BLaER1 treated with 17β-estradiol and CSF1 and Interleukin-3, amounts not matched to agents 10 nM and 100 nM (cell line): ENCODE results near the gene NUDT7.

Experiments used
- H3K27ac ChIP-seq, 11 experiments: shearing (Covaris generic); formaldehyde crosslinking; 2 replicates each; pipeline ENCODE4 v1.8.1; 2022
- H3K27me3 ChIP-seq, 11 experiments: shearing (Covaris generic); formaldehyde crosslinking; 2 replicates each; pipeline ENCODE4 v1.8.1; 2022
- H3K36me3 ChIP-seq, 11 experiments: shearing (Covaris generic); formaldehyde crosslinking; 2 replicates each; pipeline ENCODE4 v1.8.1; 2022
- H3K4me1 ChIP-seq, 10 experiments: shearing (Covaris generic); formaldehyde crosslinking; 2 replicates each; pipeline ENCODE4 v1.8.1; 2022
- H3K4me2 ChIP-seq, 11 experiments: shearing (Covaris generic); formaldehyde crosslinking; 2 replicates each; pipeline ENCODE4 v1.8.1; 2022
- H3K4me3 ChIP-seq, 10 experiments: shearing (Covaris generic); formaldehyde crosslinking; 2 replicates each; pipeline ENCODE4 v1.8.1; 2022
- H3K9ac ChIP-seq, 11 experiments: shearing (Covaris generic); formaldehyde crosslinking; 2 replicates each; pipeline ENCODE4 v1.8.1; 2022
- H3K9me3 ChIP-seq, 11 experiments: shearing (Covaris generic); formaldehyde crosslinking; replicated peaks in 1 of 11; 2 replicates each; pipeline ENCODE4 v1.8.1; 2022
- H4K20me1 ChIP-seq, 11 experiments: shearing (Covaris generic); formaldehyde crosslinking; 2 replicates each; pipeline ENCODE4 v1.8.1; 2022
- Cebpa-rat ChIP-seq, 11 experiments: shearing (Covaris generic); IDR thresholded peaks; 2 replicates each; pipeline ENCODE4 v1.8.1; 2022

NUDT7 gene

GRCh38 chr16:77789085-77790008 lies 67.0 kb downstream of the NUDT7 start:
- Histone ChIP-seq H3K27ac (no peak overlapping the region), H3K9ac (peak overlapping the region in 6 of 11 experiments; percentile 11 to 63 (median 42); a peak in 7 of 22 replicates), H3K4me1 (peaks cover 12 to 21% (median 19%) of the 10 kb centered on the region in 10 experiments), H3K9me3 (peaks cover 0 to 4% (median 0%) of the 10 kb centered on the region in 11 experiments; a peak in 6 of 22 replicates), H3K27me3 (peaks cover 44 to 61% (median 55%) of the 10 kb centered on the region in 11 experiments), H3K36me3 (no peaks in the 10 kb centered on the region), H4K20me1 (peaks cover 0 to 19% (median 11%) of the 10 kb centered on the region in 11 experiments; a peak in 7 of 22 replicates), H3K4me3 (peak overlapping the region; percentile 53 to 77 (median 65)), H3K4me2 (peak overlapping the region; percentile 89 to 100 (median 96))
- TF ChIP-seq Cebpa-rat (IDR thresholded peaks at IDR 0.05) = no peak

DNA sequence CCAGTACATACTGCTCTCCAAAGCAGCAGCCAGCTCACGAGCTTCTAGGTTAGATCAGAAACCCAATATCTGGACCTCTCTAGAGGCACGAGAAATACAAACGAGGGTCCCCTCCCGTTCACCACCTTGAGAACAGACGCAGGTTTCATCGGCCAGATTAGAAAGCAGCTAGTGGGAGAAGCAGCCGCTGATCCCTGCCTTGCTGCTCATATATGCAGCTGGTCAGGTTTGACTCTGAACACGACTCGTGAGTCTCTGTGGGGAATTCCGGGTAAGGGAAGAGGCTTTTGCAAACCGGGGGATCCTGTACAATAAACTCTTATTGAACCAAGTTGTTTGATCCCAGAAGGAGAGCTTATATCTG lies 67.7 kb downstream of the NUDT7 start:
- Histone ChIP-seq H3K9me3 (no peaks in the 10 kb centered on the region), H3K4me3 (peak overlapping the region in 1 of 10 experiments; percentile 71; a peak in 3 of 20 replicates), H3K4me2 (peak overlapping the region in 1 of 11 experiments; percentile 95; a peak in 3 of 22 replicates), H3K36me3 (no peaks in the 10 kb centered on the region), H3K9ac (no peak overlapping the region), H3K27me3 (peaks cover 44 to 61% (median 55%) of the 10 kb centered on the region in 11 experiments), H3K27ac (no peak overlapping the region), H3K4me1 (peaks cover 12 to 21% (median 19%) of the 10 kb centered on the region in 10 experiments), H4K20me1 (peaks cover 0 to 19% (median 11%) of the 10 kb centered on the region in 11 experiments; a peak in 7 of 22 replicates)
- TF ChIP-seq Cebpa-rat (IDR thresholded peaks at IDR 0.05) = no peak

DNA sequence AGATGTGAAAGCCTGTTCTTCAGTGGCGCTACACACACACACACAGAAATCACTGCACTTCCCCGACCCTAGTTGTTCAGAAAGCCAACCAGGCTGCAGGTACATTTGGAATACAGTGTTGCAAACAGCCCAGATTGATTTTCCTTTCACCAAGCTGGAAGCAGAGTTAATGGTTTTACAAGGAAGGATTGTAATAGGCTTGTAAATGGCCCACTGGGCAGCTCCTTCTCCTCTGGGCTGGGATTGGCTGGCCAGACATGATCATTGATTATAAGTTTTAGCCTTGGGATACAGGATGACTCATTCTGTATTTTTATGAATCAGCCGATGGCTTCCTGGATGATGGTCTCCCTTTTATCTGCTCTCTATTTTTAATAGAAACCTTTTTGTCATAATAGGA lies 68.6 kb downstream of the NUDT7 start:
- H3K4me1 ChIP-seq = peaks cover 12 to 21% (median 19%) of the 10 kb centered on the region in 10 experiments
- no peaks in the 10 kb centered on the region for H3K9me3 ChIP-seq
- no peak overlapping the region for H3K27ac ChIP-seq
- H4K20me1 ChIP-seq = peaks cover 0 to 19% (median 11%) of the 10 kb centered on the region in 11 experiments; a peak in 7 of 22 replicates
- H3K4me3 ChIP-seq = no peak overlapping the region
- H3K36me3 ChIP-seq = no peaks in the 10 kb centered on the region
- no peak overlapping the region for H3K4me2 ChIP-seq
- peaks cover 44 to 61% (median 55%) of the 10 kb centered on the region in 11 experiments for H3K27me3 ChIP-seq
- H3K9ac ChIP-seq = no peak overlapping the region
- no peak for TF ChIP-seq Cebpa-rat (IDR thresholded peaks at IDR 0.05)
